GM11168 (cell line): ENCODE measurements around the gene BPTF.
"Not testable (repeated sequence)": the region's sequence is repeated elsewhere in the genome, so short reads cannot be mapped to it uniquely, and the experiment has no call there.

ENCODE experiments used
- in situ Hi-C: fragments of 300-500 bp; cut with MboI; formaldehyde crosslinking; loops from one replicate; pipeline ENCODE4 v1.12.0; 2022; ENCODE audit warnings: low sequenced_read_pairs; ENCODE audit not compliant: unreplicated experiment

Gene BPTF

GRCh38 chr17:67867591-67867990 lies 42.3 kb downstream of the BPTF start:
- in situ Hi-C loops, result no loop called here

DNA sequence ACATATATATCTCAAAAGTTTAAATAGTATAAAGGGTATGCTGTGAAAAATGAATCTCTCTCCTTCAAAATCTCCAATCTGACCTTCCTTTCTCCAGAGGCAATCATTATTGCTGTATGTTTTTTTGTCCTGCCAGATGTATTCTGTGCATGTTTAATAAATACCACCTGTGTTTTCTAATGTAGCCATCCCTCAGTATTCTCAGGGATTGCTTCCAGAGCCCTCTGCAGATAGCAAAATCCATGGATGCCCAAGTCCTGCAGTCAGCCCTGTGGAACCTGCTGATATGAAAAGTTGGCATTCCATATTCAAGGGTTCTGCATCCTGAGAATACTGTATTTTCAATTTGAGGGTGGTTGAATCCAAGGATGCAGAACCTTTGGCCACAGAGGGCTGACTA lies 42.9 kb downstream of the BPTF start:
- in situ Hi-C loops, result no loop called here

DNA sequence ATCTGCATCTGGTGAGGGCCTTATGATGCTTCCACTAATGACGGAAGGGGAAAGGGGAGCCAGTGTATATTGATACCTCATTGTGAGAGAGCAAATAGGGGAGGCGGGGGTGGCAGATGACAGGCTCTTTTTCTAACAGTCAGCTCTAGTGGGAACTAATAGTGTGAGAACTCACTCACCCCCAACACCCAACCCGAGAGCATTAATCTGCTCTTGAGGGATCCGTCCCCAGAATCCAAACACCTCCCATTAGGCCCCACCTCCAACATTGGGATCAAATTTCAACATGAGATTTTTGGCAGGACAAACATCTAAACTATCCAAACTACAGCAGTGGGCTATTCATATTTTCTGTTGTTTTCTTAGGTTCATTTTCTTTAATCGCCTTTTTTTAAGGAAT lies 54.4 kb downstream of the BPTF start:
- in situ Hi-C loops, result no loop called here

- in situ Hi-C loops, result no loop called here
These were observed 55.8 kb downstream of the BPTF start for GRCh38 chr17:67881083-67881482.

DNA sequence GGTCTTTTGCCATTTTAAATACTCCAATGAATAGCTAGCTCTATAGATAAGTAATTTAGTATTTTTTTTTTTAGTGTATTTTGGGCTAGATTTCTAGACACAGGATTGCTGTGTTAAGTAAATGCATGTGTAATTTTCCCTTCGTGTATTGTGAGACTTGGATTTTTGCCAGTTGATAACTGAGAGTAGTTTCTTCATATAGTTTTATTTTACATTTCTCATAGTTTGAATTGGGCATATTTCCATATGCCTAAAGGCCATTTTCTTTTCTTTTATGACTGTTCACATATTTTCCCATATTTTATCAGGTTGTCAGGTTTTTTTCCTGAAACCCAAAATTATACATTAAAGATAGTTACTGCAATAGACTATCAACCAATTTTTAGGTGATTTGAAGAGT lies 59.4 kb downstream of the BPTF start:
- in situ Hi-C loops, result no loop called here

DNA sequence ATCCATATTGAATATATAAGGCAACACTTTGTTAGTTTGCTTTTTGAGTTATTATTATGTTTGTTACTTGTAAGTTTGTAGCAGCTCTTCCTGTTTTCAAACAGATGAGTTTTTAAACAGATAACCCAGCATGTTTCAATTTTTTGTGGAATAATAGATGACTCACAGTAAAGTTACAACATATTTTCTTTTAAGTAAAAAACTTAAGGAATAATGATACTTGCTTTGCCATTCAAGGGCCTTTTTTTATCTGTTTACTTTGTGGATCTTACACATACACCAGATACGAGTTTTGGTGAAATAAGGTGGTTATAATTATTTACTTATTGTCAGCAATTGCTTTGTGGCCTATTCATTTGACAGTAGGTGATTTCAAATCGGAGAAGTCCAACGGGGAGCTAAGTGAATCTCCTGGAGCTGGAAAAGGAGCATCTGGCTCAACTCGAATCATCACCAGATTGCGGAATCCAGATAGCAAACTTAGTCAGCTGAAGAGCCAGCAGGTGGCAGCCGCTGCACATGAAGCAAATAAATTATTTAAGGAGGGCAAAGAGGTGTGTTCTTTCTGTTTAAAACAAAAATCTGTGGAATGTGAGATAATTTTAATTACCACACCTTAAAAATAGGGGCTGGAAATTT lies 66.3 kb downstream of the BPTF start:
- in situ Hi-C loops, result no loop called here

- in situ Hi-C loops, result no loop called here
These were observed 77.4 kb downstream of the BPTF start for GRCh38 chr17:67902511-67903231.

DNA sequence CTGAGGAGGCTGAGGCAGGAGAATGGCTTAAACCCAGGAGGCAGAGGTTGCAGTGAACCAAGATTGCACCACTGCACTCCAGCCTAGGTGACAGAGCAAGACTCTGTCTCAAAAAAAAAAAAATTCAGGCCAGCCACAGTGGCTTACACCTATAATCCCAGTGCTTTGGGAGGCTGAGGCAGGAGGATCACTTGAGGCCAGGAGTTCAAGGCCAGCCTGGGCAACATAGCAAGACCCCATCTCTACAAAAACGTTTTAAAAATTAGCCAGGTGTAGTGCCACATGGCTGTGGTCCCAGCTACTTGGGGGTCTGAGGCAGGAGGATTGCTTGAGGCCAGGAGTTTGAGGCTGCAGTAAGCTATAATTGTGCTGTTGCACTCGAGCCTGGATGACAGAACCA lies 80.0 kb downstream of the BPTF start:
- in situ Hi-C loops, result not testable (repeated sequence)

DNA sequence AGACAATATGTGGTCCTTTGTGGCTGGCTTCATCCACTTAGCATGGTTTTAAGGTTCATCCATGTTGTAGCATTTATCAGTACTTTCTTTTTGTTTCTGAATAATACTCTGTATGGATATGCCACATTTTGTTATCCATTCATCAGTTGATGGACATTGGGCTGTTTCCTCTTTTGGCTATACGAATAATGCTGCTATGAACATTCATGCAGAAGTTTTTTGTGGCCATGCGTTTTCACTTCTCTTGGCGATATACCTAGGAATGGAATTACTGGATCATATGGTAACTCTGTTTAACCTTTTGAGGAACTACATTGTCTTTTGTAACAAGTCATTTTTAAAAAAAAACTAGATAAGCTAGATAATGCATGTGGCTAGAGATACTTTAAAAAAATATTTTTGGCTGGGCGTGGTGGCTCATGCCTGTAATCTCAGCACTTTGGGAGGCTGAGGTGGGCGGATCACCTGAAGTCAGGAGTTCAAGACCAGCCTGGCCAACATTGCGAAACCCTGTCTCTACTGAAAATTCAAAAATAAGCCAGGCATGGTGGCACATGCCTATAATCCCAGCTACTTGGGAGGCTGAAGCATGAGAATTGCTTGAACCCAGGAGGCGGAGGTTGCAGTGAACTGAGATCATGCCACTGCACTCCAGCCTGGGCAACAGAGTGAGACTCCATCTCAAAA lies 85.0 kb downstream of the BPTF start:
- in situ Hi-C loops, result not testable (repeated sequence)

- in situ Hi-C loops, result no loop called here
These were observed 85.9 kb downstream of the BPTF start for GRCh38 chr17:67911059-67911782.

DNA sequence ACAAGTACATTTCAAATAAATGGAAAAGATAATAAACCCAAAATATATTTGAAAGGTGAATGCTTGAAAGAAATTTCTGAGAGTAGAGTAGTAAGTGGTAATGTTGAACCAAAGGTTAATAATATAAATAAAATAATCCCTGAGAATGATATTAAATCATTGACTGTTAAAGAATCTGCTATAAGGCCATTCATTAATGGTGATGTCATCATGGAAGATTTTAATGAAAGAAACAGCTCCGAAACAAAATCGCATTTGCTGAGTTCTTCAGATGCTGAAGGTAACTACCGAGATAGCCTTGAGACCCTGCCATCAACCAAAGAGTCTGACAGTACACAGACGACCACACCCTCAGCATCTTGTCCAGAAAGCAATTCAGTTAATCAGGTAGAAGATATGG lies 86.8 kb downstream of the BPTF start:
- in situ Hi-C loops, result no loop called here

DNA sequence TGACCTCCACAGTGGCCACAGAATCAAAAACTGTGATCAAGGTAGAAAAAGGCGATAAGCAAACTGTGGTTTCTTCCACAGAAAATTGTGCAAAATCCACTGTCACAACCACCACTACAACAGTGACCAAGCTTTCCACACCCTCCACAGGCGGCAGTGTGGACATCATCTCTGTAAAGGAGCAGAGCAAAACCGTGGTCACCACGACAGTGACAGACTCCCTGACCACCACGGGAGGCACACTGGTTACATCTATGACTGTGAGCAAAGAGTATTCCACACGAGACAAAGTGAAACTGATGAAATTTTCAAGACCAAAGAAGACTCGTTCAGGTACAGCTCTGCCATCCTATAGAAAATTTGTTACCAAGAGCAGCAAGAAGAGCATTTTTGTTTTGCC lies 87.4 kb downstream of the BPTF start:
- in situ Hi-C loops, result no loop called here

DNA sequence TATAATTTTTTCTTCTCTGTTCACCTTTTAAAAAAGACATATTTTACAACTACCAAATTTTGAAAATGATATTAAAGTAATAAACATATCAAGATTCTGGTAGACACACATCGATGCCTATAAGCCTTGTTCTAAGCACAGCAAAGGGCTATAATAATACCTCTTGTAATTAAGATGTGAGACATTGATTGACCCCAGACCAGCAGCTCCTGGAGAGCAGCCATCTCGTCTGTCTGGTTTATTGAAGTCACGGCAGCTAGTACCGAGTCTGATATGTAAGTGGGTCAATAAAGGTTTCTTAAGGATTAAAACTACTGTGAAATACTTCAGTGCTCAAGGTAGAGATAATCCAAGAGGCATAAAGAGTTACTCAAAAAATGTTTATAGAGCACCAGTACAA lies 94.9 kb downstream of the BPTF start:
- in situ Hi-C loops, result no loop called here

DNA sequence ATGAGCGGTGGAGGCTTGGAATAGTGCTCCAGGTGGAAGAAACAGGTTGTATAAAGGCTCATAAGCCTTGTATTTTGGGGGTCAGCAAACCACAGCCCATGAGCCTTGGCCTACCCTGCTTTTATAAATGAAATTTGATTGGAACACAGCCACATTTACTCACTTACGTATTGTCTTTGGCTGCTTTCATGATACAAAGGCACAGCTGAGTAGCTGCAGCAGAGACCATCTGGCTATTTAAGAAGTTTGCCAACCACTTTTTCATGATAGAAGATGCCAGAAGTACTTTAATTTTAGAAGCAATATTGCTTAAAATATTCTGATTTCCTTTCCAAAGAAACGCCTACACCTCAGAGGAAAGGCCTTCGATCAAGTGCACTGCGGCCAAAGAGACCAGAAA lies 97.2 kb downstream of the BPTF start:
- in situ Hi-C loops, result no loop called here

DNA sequence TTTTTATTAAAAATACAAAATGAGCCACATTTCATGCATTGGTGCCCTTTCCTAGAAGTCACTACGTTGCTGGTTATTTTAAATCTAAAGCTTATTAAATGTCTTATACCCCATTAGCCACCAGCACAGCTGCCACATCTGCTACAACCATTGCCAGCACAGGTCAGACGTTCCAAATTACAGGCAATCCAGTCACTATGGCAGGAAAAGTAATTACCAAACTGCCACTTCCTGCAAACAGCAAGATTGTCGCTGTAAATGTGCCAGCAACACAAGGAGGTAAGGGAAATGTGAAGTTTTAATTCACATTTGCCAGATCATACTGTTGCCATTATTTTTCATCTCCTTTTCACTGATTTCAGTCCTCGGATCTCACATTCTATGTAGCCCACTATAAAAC lies 103.5 kb downstream of the BPTF start:
- in situ Hi-C loops, result not testable (repeated sequence)

- in situ Hi-C loops, result no loop called here
These were observed 105.9 kb downstream of the BPTF start for GRCh38 chr17:67931227-67931626.

DNA sequence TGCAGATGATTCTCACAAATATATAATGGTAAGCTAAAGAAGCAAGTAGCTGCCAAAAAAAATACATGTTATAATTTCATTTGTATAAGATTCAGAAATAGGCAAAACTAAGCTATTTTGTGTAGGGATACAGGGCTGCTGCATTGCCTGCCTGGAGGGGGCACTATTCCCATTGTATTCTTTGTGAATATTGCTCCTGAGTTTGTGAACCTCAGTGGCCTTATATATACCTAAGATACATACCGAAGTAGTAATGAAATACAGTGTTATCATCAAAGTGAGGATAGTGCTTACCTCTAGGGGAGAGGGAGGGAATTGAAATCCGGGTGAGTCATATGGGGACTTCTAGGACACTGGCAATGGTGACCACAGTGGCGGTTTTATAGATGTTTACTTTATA lies 117.5 kb downstream of the BPTF start:
- in situ Hi-C loops, result no loop called here

GRCh38 chr17:67944035-67944434 lies 118.7 kb downstream of the BPTF start:
- in situ Hi-C loops, result no loop called here

- in situ Hi-C loops, result no loop called here
These were observed 121.2 kb downstream of the BPTF start for GRCh38 chr17:67946513-67946912.

- in situ Hi-C loops, result no loop called here
These were observed 122.1 kb downstream of the BPTF start for GRCh38 chr17:67947325-67947813.

DNA sequence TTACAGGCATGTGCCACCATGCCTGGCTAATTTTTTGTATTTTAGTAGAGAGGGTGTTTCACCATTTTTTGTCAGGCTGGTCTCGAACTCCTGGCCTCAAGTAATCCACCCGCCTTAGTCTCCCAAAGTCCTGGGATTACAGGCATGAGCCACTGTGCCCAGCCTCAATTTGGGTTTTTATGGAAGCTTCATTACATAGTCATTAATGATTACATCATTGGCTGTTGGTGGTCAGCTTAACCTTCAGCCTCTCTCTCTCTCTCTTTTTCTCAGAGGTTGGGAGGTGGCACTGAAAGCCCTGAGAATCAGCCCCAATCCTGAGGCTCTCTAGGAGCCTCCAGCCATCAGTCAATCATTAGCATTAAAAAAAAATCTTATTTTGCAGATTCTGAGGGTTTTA lies 125.6 kb downstream of the BPTF start:
- in situ Hi-C loops, result no loop called here
